WTC11 (cell line): ENCODE results near the gene GUCA2B.

ENCODE experiments used
- CTCF ChIP-seq: fragments of 200-600 bp; IDR thresholded peaks from 2 replicates; pipeline ENCODE4 v1.8.0; 2022; ENCODE audit warnings: antibody characterized with exemption
- ELF4 ChIP-seq: sonication (generic); formaldehyde crosslinking; IDR thresholded peaks from 2 replicates; pipeline ENCODE4 v1.8.1; 2022; ENCODE audit warnings: low read depth, mild to moderate bottlenecking, moderate library complexity, missing genetic modification reagents
- JAZF1 ChIP-seq: fragments of 250-450 bp; sonication (Bioruptor Pico); IDR thresholded peaks from 2 replicates; pipeline ENCODE4 v1.9.0; 2021; ENCODE audit warnings: moderate library complexity, mild to moderate bottlenecking, inconsistent platforms
- TCF7 ChIP-seq: sonication (generic); formaldehyde crosslinking; IDR thresholded peaks from 2 replicates; pipeline ENCODE4 v1.8.0; 2022; ENCODE audit warnings: mild to moderate bottlenecking, low read depth, missing genetic modification reagents, moderate library complexity
- TEAD4 ChIP-seq: sonication (generic); formaldehyde crosslinking; IDR thresholded peaks from 2 replicates; pipeline ENCODE4 v1.8.0; 2022; ENCODE audit warnings: mild to moderate bottlenecking, missing genetic modification reagents
- USF1 ChIP-seq: sonication (generic); formaldehyde crosslinking; IDR thresholded peaks from 2 replicates; pipeline ENCODE4 v1.8.0; 2022; ENCODE audit warnings: mild to moderate bottlenecking, missing genetic modification reagents

GRCh38 chr1:42168763-42169162 lies 15.6 kb downstream of the GUCA2B start:
- TF ChIP-seq CTCF (no peak), USF1 (CRISPR knock-in tag) (no peak), JAZF1 (CRISPR knock-in tag) (no peak), TEAD4 (CRISPR knock-in tag) (no peak), TCF7 (CRISPR knock-in tag) (no peak), ELF4 (CRISPR knock-in tag) (no peak)
